Stimulated activated CD8-positive, alpha-beta memory T cell treated with anti-CD3 and anti-CD28 coated beads, Interleukin-12 subunit alpha, Interleukin-12 subunit beta, amount 100 ng/mL, for 1 hour (primary cell): ENCODE data around the gene DOK5.

Experiments
- DNase-seq: peaks from one replicate; pipeline ENCODE4 v3.0.0-alpha.2; 2020; ENCODE audit warnings: low read depth

DOK5 gene

GRCh38 chr20:54611708-54612412 lies 136.5 kb downstream of the DOK5 start:
- DNase-seq = no peak

GRCh38 chr20:54618412-54618811 lies 143.0 kb downstream of the DOK5 start:
- DNase-seq = no peak

GRCh38 chr20:54619181-54619580 lies 143.8 kb downstream of the DOK5 start:
- DNase-seq = no peak

GRCh38 chr20:54619682-54620081 lies 144.3 kb downstream of the DOK5 start:
- no peak for DNase-seq

- DNase-seq = no peak
Observed at GRCh38 chr20:54620611-54621010, 145.2 kb downstream of the DOK5 start.

GRCh38 chr20:54622333-54623295 lies 147.2 kb downstream of the DOK5 start:
- no peak for DNase-seq

GRCh38 chr20:54623991-54624569 lies 148.7 kb downstream of the DOK5 start:
- no peak for DNase-seq

GRCh38 chr20:54624706-54625390 lies 149.5 kb downstream of the DOK5 start:
- DNase-seq = no peak

GRCh38 chr20:54625497-54625896 lies 150.1 kb downstream of the DOK5 start:
- no peak for DNase-seq

- DNase-seq = no peak
Observed at GRCh38 chr20:54626126-54626525, 150.7 kb downstream of the DOK5 start.

- DNase-seq = no peak
Observed at GRCh38 chr20:54629632-54630031, 154.2 kb downstream of the DOK5 start.

- no peak for DNase-seq
Observed at GRCh38 chr20:54630582-54630981, 155.2 kb downstream of the DOK5 start.

GRCh38 chr20:54631059-54631458 lies 155.7 kb downstream of the DOK5 start:
- no peak for DNase-seq

GRCh38 chr20:54633374-54634355 lies 158.3 kb downstream of the DOK5 start:
- DNase-seq = no peak

GRCh38 chr20:54636575-54636974 lies 161.2 kb downstream of the DOK5 start:
- DNase-seq = no peak

GRCh38 chr20:54639941-54640340 lies 164.5 kb downstream of the DOK5 start:
- DNase-seq = no peak

GRCh38 chr20:54640800-54641199 lies 165.4 kb downstream of the DOK5 start:
- DNase-seq = no peak

GRCh38 chr20:54642864-54643667 lies 167.7 kb downstream of the DOK5 start:
- no peak for DNase-seq

GRCh38 chr20:54643761-54644160 lies 168.4 kb downstream of the DOK5 start:
- no peak for DNase-seq
